ENCODE results near the gene FZR1. TPM values are rescaled to one million over a fixed set of nuclear protein-coding genes. Genes with fewer than 3 reads are reported as not detected.

The FZR1 gene
- total and polyA plus RNA-seq, 2 experiments from 2014 or later: 16.1 to 39.2 TPM

GRCh38 chr19:3459089-3459881, 46.8 kb upstream of the FZR1 start:
- Histone ChIP-seq H2AFZ (no peak overlapping the region; the same call in 1 of the 2 replicates), H3F3A (replicated peaks; ENCODE audit: low read depth) (peaks cover 6% of the 10 kb centered on the region; the same call in 1 of the 2 replicates), H3K36me3 (ENCODE audit: insufficient read depth) (no peaks in the 10 kb centered on the region), H3K4me2 (peak overlapping the region; percentile 81), H3K4me1 (ENCODE audit: insufficient read depth) (peaks cover 27% of the 10 kb centered on the region), H3K27ac (ENCODE audit: low read depth) (no peak overlapping the region), H3K79me2 (replicated peaks; ENCODE audit: insufficient read depth) (no peaks in the 10 kb centered on the region), H3K27me3 (ENCODE audit: insufficient read depth) (peaks cover 77% of the 10 kb centered on the region), H3K9me2 (ENCODE audit: insufficient read depth) (no peaks in the 10 kb centered on the region), H3K4me3 (peak overlapping the region; percentile 56), H4K20me1 (replicated peaks; ENCODE audit: insufficient read depth) (peaks cover 9% of the 10 kb centered on the region)
- TF ChIP-seq ZNF462 (CRISPR knock-in tag; IDR thresholded peaks at IDR 0.05): no peak
- no peak overlapping the region for H3K27ac Mint-ChIP-seq
- ATAC-seq (peak; percentile 4; the same call in 2 of the 3 replicates), DNase-seq (ENCODE audit: low spot score) (peak; percentile 82)
- H3K36me3 Mint-ChIP-seq (ENCODE audit: low read depth): no peaks in the 10 kb centered on the region
- H3K4me3 Mint-ChIP-seq: peak overlapping the region; percentile 60
- no peaks in the 10 kb centered on the region; the same call in 1 of the 3 replicates for H3K9me3 Mint-ChIP-seq
- H3K27me3 Mint-ChIP-seq (ENCODE audit: insufficient read depth, low read depth, poor library complexity): peaks cover 45% of the 10 kb centered on the region
- H3K4me1 Mint-ChIP-seq: peaks cover 17% of the 10 kb centered on the region

- Histone ChIP-seq H3K27me3 (ENCODE audit: insufficient read depth) (peaks cover 83% of the 10 kb centered on the region), H3K4me2 (peak overlapping the region; percentile 81), H3K27ac (ENCODE audit: low read depth) (no peak overlapping the region), H3K36me3 (ENCODE audit: insufficient read depth) (no peaks in the 10 kb centered on the region), H3K4me3 (peak overlapping the region; percentile 56; the same call in 1 of the 2 replicates), H3K4me1 (ENCODE audit: insufficient read depth) (peaks cover 29% of the 10 kb centered on the region), H3F3A (replicated peaks; ENCODE audit: low read depth) (peaks cover 6% of the 10 kb centered on the region; the same call in 1 of the 2 replicates), H4K20me1 (replicated peaks; ENCODE audit: insufficient read depth) (peaks cover 9% of the 10 kb centered on the region), H3K79me2 (replicated peaks; ENCODE audit: insufficient read depth) (no peaks in the 10 kb centered on the region), H2AFZ (no peak overlapping the region), H3K9me2 (ENCODE audit: insufficient read depth) (no peaks in the 10 kb centered on the region)
- peak overlapping the region; percentile 29; the same call in 2 of the 3 replicates for H3K4me3 Mint-ChIP-seq
- H3K9me3 Mint-ChIP-seq: no peaks in the 10 kb centered on the region; the same call in 1 of the 3 replicates
- no peak for ATAC-seq
- H3K4me1 Mint-ChIP-seq: peaks cover 17% of the 10 kb centered on the region
- H3K27ac Mint-ChIP-seq: no peak overlapping the region
- DNase-seq (ENCODE audit: low spot score): no peak
- peaks cover 48% of the 10 kb centered on the region for H3K27me3 Mint-ChIP-seq (ENCODE audit: insufficient read depth, low read depth, poor library complexity)
- no peaks in the 10 kb centered on the region for H3K36me3 Mint-ChIP-seq (ENCODE audit: low read depth)
- TF ChIP-seq ZNF114 (CRISPR knock-in tag; IDR thresholded peaks at IDR 0.05) (no peak), NANOG (IDR thresholded peaks at IDR 0.05; ENCODE audit: borderline replicate concordance) (no peak), ZNF462 (CRISPR knock-in tag; IDR thresholded peaks at IDR 0.05) (no peak)
Observed at GRCh38 chr19:3459965-3460582, 46.0 kb upstream of the FZR1 start.
